Measurements from ENCODE around the gene UBL4B. TPM values are rescaled to one million over a fixed set of nuclear protein-coding genes. Genes with fewer than 3 reads are reported as not detected.

UBL4B gene
- total and polyA plus RNA-seq, 9 of the 15 experiments (the other 6 are each of a cell fraction or from before 2014, with no cell fraction given): not detected

GRCh38 chr1:110136911-110137310 is 24.7 kb downstream of the UBL4B start (continued):
- TF ChIP-seq CBX8 (IDR thresholded peaks at IDR 0.05; ENCODE audit: borderline replicate concordance, extremely low read depth, low read depth, low read length, poor library complexity, severe bottlenecking) (no peak), RERE (CRISPR knock-in tag; IDR thresholded peaks at IDR 0.05; ENCODE audit: borderline replicate concordance) (no peak), XRCC3 (IDR thresholded peaks at IDR 0.05) (no peak), PBX2 (CRISPR knock-in tag; IDR thresholded peaks at IDR 0.05; ENCODE audit: low read depth) (no peak), PBX2 (tag; conservative IDR thresholded peaks at IDR 0.05; ENCODE audit: low read depth) (peak; percentile 69), E2F1 (CRISPR knock-in tag; IDR thresholded peaks at IDR 0.05) (no peak), GMEB1 (CRISPR knock-in tag; IDR thresholded peaks at IDR 0.05) (no peak), ARHGAP35 (IDR thresholded peaks at IDR 0.05; ENCODE audit: partially characterized antibody) (no peak), TCF7 (IDR thresholded peaks at IDR 0.05; ENCODE audit: borderline replicate concordance) (no peak), NBN (IDR thresholded peaks at IDR 0.05; ENCODE audit: low read depth) (no peak), RFX1 (IDR thresholded peaks at IDR 0.05) (peak; percentile 82), MECOM (CRISPR knock-in tag; IDR thresholded peaks at IDR 0.05) (no peak), FUS (optimal IDR thresholded peaks at IDR 0.05; ENCODE audit: low read depth, low read length) (no peak), POLR2B (IDR thresholded peaks at IDR 0.05; ENCODE audit: low read depth, partially characterized antibody) (no peak), HNRNPL (IDR thresholded peaks at IDR 0.05; ENCODE audit: low read depth, low read length) (no peak), RAD51 (IDR thresholded peaks at IDR 0.05; ENCODE audit: borderline replicate concordance, low read depth) (peak; percentile 39; the same call in 1 of the 2 replicates), MAFG (tag; conservative IDR thresholded peaks at IDR 0.05) (no peak), C11orf30 (IDR thresholded peaks at IDR 0.05; ENCODE audit: low read depth) (no peak), KDM4B (IDR thresholded peaks at IDR 0.05; ENCODE audit: borderline replicate concordance in 2 of 2, low read depth in 1 of 2) (no peak)
